Vagina (tissue), 2 donors: ENCODE data around the gene TBC1D22A.

Experiments
- POLR2A ChIP-seq, 2 donors: fragments of 450-650 bp; IDR thresholded peaks; one replicate each; pipeline ENCODE4 v1.6.1; 2017; ENCODE audit warnings: antibody characterized with exemption in 2 of 2, mild to moderate bottlenecking in 2 of 2, moderate library complexity in 2 of 2
- POLR2AphosphoS5 ChIP-seq, 2 donors: sonication (generic); formaldehyde crosslinking; IDR thresholded peaks; one replicate each; pipeline ENCODE4 v1.9.0; 2017; ENCODE audit warnings: antibody characterized with exemption in 2 of 2, mild to moderate bottlenecking in 2 of 2, low read depth in 1 of 2; ENCODE audit not compliant: insufficient read depth in 1 of 2
- TF ChIP-seq, protein P1 (sequence below), 3 experiments: fragments of 450-650 bp in 2 of 3; fragments of 200-600 bp in 1 of 3; sonication (generic) in 1 of 3; IDR thresholded peaks; one replicate each; pipeline ENCODE4 v1.5.1; 2017 to 2019; ENCODE audit warnings: antibody characterized with exemption in 3 of 3, mild to moderate bottlenecking in 2 of 3, moderate library complexity in 2 of 3

DNA sequence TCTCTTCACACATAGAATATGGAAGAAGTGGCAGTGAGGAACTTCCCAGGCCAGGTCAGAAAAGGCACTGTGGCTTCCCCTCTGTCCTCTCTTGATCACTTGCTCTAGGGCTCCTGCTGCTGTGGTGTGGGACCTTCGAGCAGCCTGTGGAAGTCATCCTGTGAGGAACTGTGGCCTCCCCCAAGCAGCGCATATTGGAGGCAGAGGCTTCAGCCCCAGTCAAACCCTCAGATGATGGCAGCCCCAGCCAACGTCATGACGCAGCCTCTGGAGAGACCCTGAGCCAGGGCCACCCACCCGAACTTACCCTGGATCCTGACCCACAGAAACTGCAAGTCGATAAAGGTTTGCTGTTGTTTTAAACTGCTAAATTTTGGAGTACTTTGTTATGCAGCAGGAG, 444.9 kb downstream of the TBC1D22A start:
- TF ChIP-seq, protein P1, sequence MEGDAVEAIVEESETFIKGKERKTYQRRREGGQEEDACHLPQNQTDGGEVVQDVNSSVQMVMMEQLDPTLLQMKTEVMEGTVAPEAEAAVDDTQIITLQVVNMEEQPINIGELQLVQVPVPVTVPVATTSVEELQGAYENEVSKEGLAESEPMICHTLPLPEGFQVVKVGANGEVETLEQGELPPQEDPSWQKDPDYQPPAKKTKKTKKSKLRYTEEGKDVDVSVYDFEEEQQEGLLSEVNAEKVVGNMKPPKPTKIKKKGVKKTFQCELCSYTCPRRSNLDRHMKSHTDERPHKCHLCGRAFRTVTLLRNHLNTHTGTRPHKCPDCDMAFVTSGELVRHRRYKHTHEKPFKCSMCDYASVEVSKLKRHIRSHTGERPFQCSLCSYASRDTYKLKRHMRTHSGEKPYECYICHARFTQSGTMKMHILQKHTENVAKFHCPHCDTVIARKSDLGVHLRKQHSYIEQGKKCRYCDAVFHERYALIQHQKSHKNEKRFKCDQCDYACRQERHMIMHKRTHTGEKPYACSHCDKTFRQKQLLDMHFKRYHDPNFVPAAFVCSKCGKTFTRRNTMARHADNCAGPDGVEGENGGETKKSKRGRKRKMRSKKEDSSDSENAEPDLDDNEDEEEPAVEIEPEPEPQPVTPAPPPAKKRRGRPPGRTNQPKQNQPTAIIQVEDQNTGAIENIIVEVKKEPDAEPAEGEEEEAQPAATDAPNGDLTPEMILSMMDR (IDR thresholded peaks at IDR 0.05), result no peak
- no peak for TF ChIP-seq POLR2AphosphoS5 (IDR thresholded peaks at IDR 0.05; ENCODE audit: insufficient read depth in 1 of 2, low read depth in 1 of 2)
- TF ChIP-seq POLR2A (IDR thresholded peaks at IDR 0.05), result no peak
